ENCODE measurements around the gene CTNNAL1.

Gene CTNNAL1

GRCh38 chr9:108956631-108957026, 56.7 kb downstream of the CTNNAL1 start:
- H3K4me1 ChIP-seq (ENCODE audit: control insufficient read depth, insufficient read depth, low read length): peaks cover 3% of the 10 kb centered on the region
- no peaks in the 10 kb centered on the region for H3K27me3 ChIP-seq (ENCODE audit: control insufficient read depth in 1 of 2, insufficient read depth in 2 of 2, low read length in 2 of 2)
- no peak overlapping the region for H3K4me3 ChIP-seq (ENCODE audit: low read length in 2 of 2)
- H3K9ac ChIP-seq (ENCODE audit: low read length in 2 of 2): no peak overlapping the region
- no peaks in the 10 kb centered on the region for H3K36me3 ChIP-seq (ENCODE audit: control insufficient read depth in 2 of 2, insufficient read depth in 2 of 2, low read length in 2 of 2)
- H3K9me3 ChIP-seq (ENCODE audit: control insufficient read depth in 2 of 2, low read length in 2 of 2): no peaks in the 10 kb centered on the region
- no peak overlapping the region for H3K27ac ChIP-seq (ENCODE audit: low read length)

DNA sequence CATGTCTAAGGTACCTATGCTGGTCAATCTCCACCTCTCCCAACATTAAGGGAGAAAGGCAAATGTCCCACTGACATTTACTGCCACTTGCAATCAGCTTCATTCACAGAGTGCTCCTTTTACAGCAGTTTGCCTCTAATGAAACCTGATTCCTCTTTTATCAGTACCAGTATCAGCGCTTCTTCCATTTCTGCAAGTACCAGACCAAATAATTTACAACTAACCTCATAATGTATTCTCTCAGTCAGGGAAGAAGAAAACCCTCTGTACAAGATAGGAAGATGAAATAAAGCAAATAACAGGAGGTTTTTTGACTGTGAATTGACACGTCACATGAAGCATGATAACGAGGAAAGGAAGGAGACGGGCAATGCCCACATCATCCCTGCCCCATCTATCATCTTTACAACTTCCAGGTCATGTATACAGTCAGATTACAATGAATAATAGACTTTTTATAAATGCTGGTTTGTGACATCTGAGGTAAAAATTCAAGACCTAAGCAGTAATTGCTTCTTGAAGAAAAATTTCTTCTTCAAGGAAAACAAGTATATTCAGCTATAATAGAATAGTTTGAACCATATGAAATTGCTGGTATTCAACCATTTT, 57.2 kb downstream of the CTNNAL1 start:
- Histone ChIP-seq H3K27me3 (ENCODE audit: control insufficient read depth in 1 of 2, insufficient read depth in 2 of 2, low read length in 2 of 2) (no peaks in the 10 kb centered on the region), H3K27ac (ENCODE audit: low read length) (no peak overlapping the region), H3K9ac (ENCODE audit: low read length in 2 of 2) (no peak overlapping the region), H3K36me3 (ENCODE audit: control insufficient read depth in 2 of 2, insufficient read depth in 2 of 2, low read length in 2 of 2) (no peaks in the 10 kb centered on the region), H3K4me1 (ENCODE audit: control insufficient read depth, insufficient read depth, low read length) (peaks cover 3% of the 10 kb centered on the region), H3K4me3 (ENCODE audit: low read length in 2 of 2) (no peak overlapping the region), H3K9me3 (ENCODE audit: control insufficient read depth in 2 of 2, low read length in 2 of 2) (no peaks in the 10 kb centered on the region)

DNA sequence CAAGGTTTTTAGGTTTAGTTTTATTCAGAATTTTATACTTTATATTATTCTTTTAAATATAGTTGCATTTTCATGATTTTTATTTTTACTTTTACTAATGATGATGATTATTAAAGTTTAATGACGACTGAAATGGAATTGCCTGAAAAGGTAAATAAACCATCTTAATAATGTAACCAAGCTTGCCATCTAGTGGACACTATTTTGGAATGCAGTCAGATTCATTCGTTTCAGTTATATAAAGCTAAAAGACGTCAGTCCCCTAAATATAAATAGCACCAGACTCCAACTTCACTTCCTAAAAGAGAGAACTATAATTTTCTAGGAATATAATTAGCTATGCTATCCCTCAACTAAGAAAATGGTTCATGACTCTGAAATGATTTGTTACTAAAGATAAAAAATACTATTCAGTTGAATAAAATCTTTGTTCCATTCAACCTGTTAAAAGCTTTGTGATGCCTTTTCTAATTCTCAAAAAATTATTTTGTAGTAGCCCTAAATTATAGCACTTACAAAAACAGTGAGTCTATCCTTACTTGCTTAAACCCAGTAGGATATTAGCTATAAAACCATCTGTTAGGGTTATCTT, 59.2 kb downstream of the CTNNAL1 start:
- Histone ChIP-seq H3K9ac (ENCODE audit: low read length in 2 of 2) (no peak overlapping the region), H3K27ac (ENCODE audit: low read length) (no peak overlapping the region), H3K27me3 (ENCODE audit: control insufficient read depth in 1 of 2, insufficient read depth in 2 of 2, low read length in 2 of 2) (no peaks in the 10 kb centered on the region), H3K36me3 (ENCODE audit: control insufficient read depth in 2 of 2, insufficient read depth in 2 of 2, low read length in 2 of 2) (peaks cover 0 to 2% of the 10 kb centered on the region in 2 donors), H3K4me3 (ENCODE audit: low read length in 2 of 2) (no peak overlapping the region), H3K9me3 (ENCODE audit: control insufficient read depth in 2 of 2, low read length in 2 of 2) (no peaks in the 10 kb centered on the region), H3K4me1 (ENCODE audit: control insufficient read depth, insufficient read depth, low read length) (peaks cover 3% of the 10 kb centered on the region)

GRCh38 chr9:108951578-108951977, 61.7 kb downstream of the CTNNAL1 start:
- H3K9me3 ChIP-seq (ENCODE audit: control insufficient read depth in 2 of 2, low read length in 2 of 2): no peaks in the 10 kb centered on the region
- H3K4me1 ChIP-seq (ENCODE audit: control insufficient read depth, insufficient read depth, low read length): peaks cover 3% of the 10 kb centered on the region
- H3K9ac ChIP-seq (ENCODE audit: low read length in 2 of 2): no peak overlapping the region
- peaks cover 0 to 3% of the 10 kb centered on the region in 2 donors for H3K36me3 ChIP-seq (ENCODE audit: control insufficient read depth in 2 of 2, insufficient read depth in 2 of 2, low read length in 2 of 2)
- H3K27me3 ChIP-seq (ENCODE audit: control insufficient read depth in 1 of 2, insufficient read depth in 2 of 2, low read length in 2 of 2): no peaks in the 10 kb centered on the region
- H3K4me3 ChIP-seq (ENCODE audit: low read length in 2 of 2): no peak overlapping the region
- no peak overlapping the region for H3K27ac ChIP-seq (ENCODE audit: low read length)

- Histone ChIP-seq H3K27ac (ENCODE audit: low read length) (no peak overlapping the region), H3K9me3 (ENCODE audit: control insufficient read depth in 2 of 2, low read length in 2 of 2) (no peaks in the 10 kb centered on the region), H3K9ac (ENCODE audit: low read length in 2 of 2) (no peak overlapping the region), H3K4me1 (ENCODE audit: control insufficient read depth, insufficient read depth, low read length) (peaks cover 3% of the 10 kb centered on the region), H3K4me3 (ENCODE audit: low read length in 2 of 2) (no peak overlapping the region), H3K36me3 (ENCODE audit: control insufficient read depth in 2 of 2, insufficient read depth in 2 of 2, low read length in 2 of 2) (peaks cover 0 to 7% of the 10 kb centered on the region in 2 donors), H3K27me3 (ENCODE audit: control insufficient read depth in 1 of 2, insufficient read depth in 2 of 2, low read length in 2 of 2) (no peaks in the 10 kb centered on the region)
Observed at GRCh38 chr9:108950168-108950567, 63.1 kb downstream of the CTNNAL1 start.

GRCh38 chr9:108939975-108940374, 73.3 kb downstream of the CTNNAL1 start:
- no peaks in the 10 kb centered on the region for H3K9me3 ChIP-seq (ENCODE audit: control insufficient read depth in 2 of 2, low read length in 2 of 2)
- no peaks in the 10 kb centered on the region for H3K27me3 ChIP-seq (ENCODE audit: control insufficient read depth in 1 of 2, insufficient read depth in 2 of 2, low read length in 2 of 2)
- H3K36me3 ChIP-seq (ENCODE audit: control insufficient read depth in 2 of 2, insufficient read depth in 2 of 2, low read length in 2 of 2): peaks cover 15 to 16% of the 10 kb centered on the region in 2 donors
- peaks cover 4% of the 10 kb centered on the region for H3K4me1 ChIP-seq (ENCODE audit: control insufficient read depth, insufficient read depth, low read length)
- H3K27ac ChIP-seq (ENCODE audit: low read length): no peak overlapping the region
- H3K4me3 ChIP-seq (ENCODE audit: low read length in 2 of 2): no peak overlapping the region
- H3K9ac ChIP-seq (ENCODE audit: low read length in 2 of 2): no peak overlapping the region

DNA sequence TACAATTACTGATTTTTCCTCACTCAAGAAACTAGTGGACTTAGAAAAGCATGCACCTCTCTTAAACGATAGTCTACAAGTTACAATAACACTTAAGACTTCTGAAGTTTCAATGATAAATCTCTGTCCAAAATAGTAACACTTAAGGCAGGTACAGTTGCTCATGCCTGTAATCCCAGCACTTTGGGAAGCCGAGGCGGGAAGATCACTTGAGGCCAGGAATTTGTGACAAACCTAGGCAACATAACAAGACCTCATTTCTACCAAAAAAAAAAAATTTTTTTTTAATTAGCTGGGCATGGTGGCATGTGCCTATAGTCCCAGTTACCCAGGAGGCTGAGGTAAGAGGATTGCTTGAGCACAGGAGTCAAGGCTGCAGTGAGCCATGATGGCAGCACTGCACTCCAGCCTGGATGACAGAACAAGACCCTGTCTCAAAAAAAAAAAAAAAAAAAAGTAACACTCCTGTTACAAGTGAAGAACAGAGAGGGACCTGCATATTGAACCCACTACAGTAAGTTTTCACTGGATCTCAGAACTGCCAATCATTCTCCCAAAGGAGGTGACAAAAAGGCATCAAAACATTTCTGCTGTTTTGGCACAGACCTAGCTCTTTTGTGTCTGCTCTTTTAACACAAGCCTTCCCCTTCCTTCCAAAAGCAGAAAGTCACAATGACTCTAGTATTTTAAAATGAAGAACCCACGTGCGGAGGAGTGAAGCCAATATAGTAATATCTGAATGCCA, 75.6 kb downstream of the CTNNAL1 start:
- H3K4me1 ChIP-seq (ENCODE audit: control insufficient read depth, insufficient read depth, low read length): peaks cover 14% of the 10 kb centered on the region
- no peak overlapping the region for H3K9ac ChIP-seq (ENCODE audit: low read length in 2 of 2)
- H3K27me3 ChIP-seq (ENCODE audit: control insufficient read depth in 1 of 2, insufficient read depth in 2 of 2, low read length in 2 of 2): no peaks in the 10 kb centered on the region
- H3K36me3 ChIP-seq (ENCODE audit: control insufficient read depth in 2 of 2, insufficient read depth in 2 of 2, low read length in 2 of 2): peaks cover 10 to 13% of the 10 kb centered on the region in 2 donors
- H3K9me3 ChIP-seq (ENCODE audit: control insufficient read depth in 2 of 2, low read length in 2 of 2): no peaks in the 10 kb centered on the region
- no peak overlapping the region for H3K4me3 ChIP-seq (ENCODE audit: low read length in 2 of 2)
- H3K27ac ChIP-seq (ENCODE audit: low read length): no peak overlapping the region

GRCh38 chr9:108934323-108934893, 78.9 kb downstream of the CTNNAL1 start, which contains the start of gene ABITRAM:
TSS of gene ABITRAM (plus strand) at chr9:108934400. CDS start at chr9:108934487, 87 bp downstream.
- H3K27me3 ChIP-seq (ENCODE audit: control insufficient read depth in 1 of 2, insufficient read depth in 2 of 2, low read length in 2 of 2): no peaks in the 10 kb centered on the region
- H3K36me3 ChIP-seq (ENCODE audit: control insufficient read depth in 2 of 2, insufficient read depth in 2 of 2, low read length in 2 of 2): peaks cover 0 to 1% of the 10 kb centered on the region in 2 donors
- H3K9me3 ChIP-seq (ENCODE audit: control insufficient read depth in 2 of 2, low read length in 2 of 2): no peaks in the 10 kb centered on the region
- H3K4me1 ChIP-seq (ENCODE audit: control insufficient read depth, insufficient read depth, low read length): peaks cover 18% of the 10 kb centered on the region
- H3K27ac ChIP-seq (ENCODE audit: low read length): peak within 1 kb of the TSS; percentile 80
- peak within 1 kb of the TSS; percentile 93 to 96 for H3K4me3 ChIP-seq (ENCODE audit: low read length in 2 of 2)
- peak within 1 kb of the TSS; percentile 81 to 88 for H3K9ac ChIP-seq (ENCODE audit: low read length in 2 of 2)

DNA sequence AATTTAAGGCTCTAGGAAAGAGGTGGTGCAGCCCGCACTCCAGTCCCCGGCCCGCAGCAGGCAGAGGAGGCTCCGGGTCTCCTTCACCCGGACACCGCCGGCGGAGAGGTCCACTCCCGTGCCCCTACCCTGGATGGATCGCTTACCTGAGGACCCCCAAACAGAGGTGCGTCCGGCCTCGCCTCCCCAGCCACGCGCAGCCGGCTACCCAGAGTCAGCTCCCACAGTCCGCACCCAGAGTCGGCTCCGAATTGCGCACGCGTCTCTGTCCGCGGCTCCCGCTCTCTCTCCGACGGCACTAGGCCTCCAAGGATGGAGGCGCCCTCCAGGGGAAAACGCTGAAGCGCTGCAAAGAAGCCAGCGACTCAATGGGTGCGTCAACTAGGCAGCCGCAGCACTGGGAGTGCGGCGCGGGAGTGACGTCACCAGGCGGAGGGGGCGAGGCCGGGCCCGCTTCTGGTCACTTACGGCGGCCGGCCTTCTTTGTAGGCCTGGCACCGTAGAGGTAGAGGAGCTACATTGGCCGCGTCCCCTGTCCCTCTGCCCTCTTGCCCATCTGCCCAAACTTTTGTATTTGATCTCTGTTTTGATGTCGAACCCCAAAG, 79.5 kb downstream of the CTNNAL1 start, which contains the start of gene ELP1:
ELP1 (minus strand) TSS at position 407 of the 605 bp plus-strand sequence. CDS start 2,978 bp downstream, outside the sequence.
- peak within 1 kb of the TSS; percentile 93 to 96 for H3K4me3 ChIP-seq (ENCODE audit: low read length in 2 of 2)
- peaks cover 18% of the 10 kb centered on the region for H3K4me1 ChIP-seq (ENCODE audit: control insufficient read depth, insufficient read depth, low read length)
- H3K9me3 ChIP-seq (ENCODE audit: control insufficient read depth in 2 of 2, low read length in 2 of 2): no peaks in the 10 kb centered on the region
- no peaks in the 10 kb centered on the region for H3K27me3 ChIP-seq (ENCODE audit: control insufficient read depth in 1 of 2, insufficient read depth in 2 of 2, low read length in 2 of 2)
- H3K9ac ChIP-seq (ENCODE audit: low read length in 2 of 2): peak within 1 kb of the TSS; percentile 81 to 88
- H3K27ac ChIP-seq (ENCODE audit: low read length): peak within 1 kb of the TSS; percentile 80
- peaks cover 0 to 5% of the 10 kb centered on the region in 2 donors for H3K36me3 ChIP-seq (ENCODE audit: control insufficient read depth in 2 of 2, insufficient read depth in 2 of 2, low read length in 2 of 2)

- Histone ChIP-seq H3K9ac (ENCODE audit: low read length in 2 of 2) (peak overlapping the region; percentile 81 to 86), H3K27ac (ENCODE audit: low read length) (peak overlapping the region; percentile 80), H3K36me3 (ENCODE audit: control insufficient read depth in 2 of 2, insufficient read depth in 2 of 2, low read length in 2 of 2) (peaks cover under 1 to 10% of the 10 kb centered on the region in 2 donors), H3K9me3 (ENCODE audit: control insufficient read depth in 2 of 2, low read length in 2 of 2) (no peaks in the 10 kb centered on the region), H3K27me3 (ENCODE audit: control insufficient read depth in 1 of 2, insufficient read depth in 2 of 2, low read length in 2 of 2) (no peaks in the 10 kb centered on the region), H3K4me3 (ENCODE audit: low read length in 2 of 2) (peak overlapping the region; percentile 93 to 96), H3K4me1 (ENCODE audit: control insufficient read depth, insufficient read depth, low read length) (peaks cover 18% of the 10 kb centered on the region)
Observed at GRCh38 chr9:108933231-108933717, 80.0 kb downstream of the CTNNAL1 start.
